ENCODE measurements around the gene ADORA3. TPM values are rescaled to one million over a fixed set of nuclear protein-coding genes. Genes with fewer than 3 reads are reported as not detected.

ADORA3 gene
- polyA plus RNA-seq, 1 experiment, result not detected

- H3K27me3 ChIP-seq (ENCODE audit: control insufficient read depth, insufficient read depth, low read length), result no peaks in the 10 kb centered on the region
- DNase-seq (ENCODE audit: low read depth, low spot score), result no peak
- ChIA-PET CTCF (interaction anchor here (0.6 to 1.6 kb wide), 2 partner anchors 34 to 578 kb away, joined by 3 to 7 read pairs; no protein-coding TSS in a partner anchor), POLR2A (interaction anchor here (1.0 kb wide), 1 partner anchor 29 kb away, joined by 5 read pairs; no protein-coding TSS in a partner anchor)
- no peaks in the 10 kb centered on the region for H3K9me3 ChIP-seq (ENCODE audit: control insufficient read depth, insufficient read depth, low read length)
- no peak for TF ChIP-seq CTCF (IDR thresholded peaks at IDR 0.05; ENCODE audit: low read depth, low read length)
- no peak overlapping the region for H3K27ac ChIP-seq (ENCODE audit: low read depth, low read length)
- no peak overlapping the region for H3K4me3 ChIP-seq (ENCODE audit: low read depth, low read length)
Observed at GRCh38 chr1:111542187-111542586, 38.8 kb upstream of the ADORA3 start.

GRCh38 chr1:111541721-111542120 lies 38.3 kb upstream of the ADORA3 start:
- ChIA-PET CTCF (interaction anchor here (0.6 to 1.6 kb wide), 2 partner anchors 34 to 577 kb away, joined by 3 to 7 read pairs; no protein-coding TSS in a partner anchor), POLR2A (interaction anchor here (0.6 to 1.0 kb wide), 2 partner anchors 29 to 68 kb away, joined by 3 to 5 read pairs; no protein-coding TSS in a partner anchor)
- Histone ChIP-seq H3K4me3 (ENCODE audit: low read depth, low read length) (no peak overlapping the region), H3K27me3 (ENCODE audit: control insufficient read depth, insufficient read depth, low read length) (no peaks in the 10 kb centered on the region), H3K9me3 (ENCODE audit: control insufficient read depth, insufficient read depth, low read length) (no peaks in the 10 kb centered on the region), H3K27ac (ENCODE audit: low read depth, low read length) (no peak overlapping the region)
- no peak for TF ChIP-seq CTCF (IDR thresholded peaks at IDR 0.05; ENCODE audit: low read depth, low read length)
- no peak for DNase-seq (ENCODE audit: low read depth, low spot score)

- no peaks in the 10 kb centered on the region for H3K9me3 ChIP-seq (ENCODE audit: control insufficient read depth, insufficient read depth, low read length)
- ChIA-PET CTCF (interaction anchor here (1.6 kb wide), 1 partner anchor 33 kb away, joined by 7 read pairs; no protein-coding TSS in a partner anchor), POLR2A (interaction anchor here (1.5 kb wide), 1 partner anchor 13 kb away, joined by 5 read pairs; no protein-coding TSS in a partner anchor)
- no peak overlapping the region for H3K4me3 ChIP-seq (ENCODE audit: low read depth, low read length)
- TF ChIP-seq CTCF (IDR thresholded peaks at IDR 0.05; ENCODE audit: low read depth, low read length), result no peak
- no peak for DNase-seq (ENCODE audit: low read depth, low spot score)
- H3K27ac ChIP-seq (ENCODE audit: low read depth, low read length), result no peak overlapping the region
- H3K27me3 ChIP-seq (ENCODE audit: control insufficient read depth, insufficient read depth, low read length), result no peaks in the 10 kb centered on the region
Observed at GRCh38 chr1:111540928-111541327, 37.5 kb upstream of the ADORA3 start.

GRCh38 chr1:111538343-111539025 lies 35.1 kb upstream of the ADORA3 start:
- no peaks in the 10 kb centered on the region for H3K9me3 ChIP-seq (ENCODE audit: control insufficient read depth, insufficient read depth, low read length)
- CTCF ChIA-PET, result interaction anchor here (1.4 kb wide), 1 partner anchor 22 kb away, joined by 8 read pairs; no protein-coding TSS in a partner anchor

More at GRCh38 chr1:111538343-111539025, 35.1 kb upstream of the ADORA3 start:
- no peak for TF ChIP-seq CTCF (IDR thresholded peaks at IDR 0.05; ENCODE audit: low read depth, low read length)
- H3K27ac ChIP-seq (ENCODE audit: low read depth, low read length), result no peak overlapping the region
- peak; percentile 45 for DNase-seq (ENCODE audit: low read depth, low spot score)
- no peaks in the 10 kb centered on the region for H3K27me3 ChIP-seq (ENCODE audit: control insufficient read depth, insufficient read depth, low read length)
- POLR2A ChIA-PET, result no interaction called here
- no peak overlapping the region for H3K4me3 ChIP-seq (ENCODE audit: low read depth, low read length)

Data from AG04450 (cell line).